ENCODE results near the gene DHRS12.
A peak's percentile ranks its signal among the peaks of the same experiment; 100 is the strongest.

DHRS12 gene

DNA sequence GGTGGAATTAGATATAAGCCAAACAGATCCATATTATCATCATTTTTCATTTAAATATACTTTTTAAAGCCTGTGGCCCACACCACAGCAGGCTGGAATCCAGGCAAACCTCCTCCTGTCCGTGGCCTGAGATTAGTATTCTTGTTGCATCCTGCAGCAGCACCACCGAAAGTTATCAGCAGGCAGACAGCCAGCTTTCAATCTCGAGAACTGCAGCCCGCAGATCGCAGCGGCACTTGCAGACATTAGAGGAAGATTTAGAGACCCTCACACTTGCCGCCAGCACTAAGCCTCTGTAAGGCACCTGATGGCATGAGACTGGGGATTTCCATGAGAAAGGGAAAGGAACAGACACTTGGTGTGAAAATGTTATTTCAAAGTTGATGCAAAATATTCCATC, 7.4 kb downstream of the DHRS12 start:
- no peak overlapping the region for H3K4me3 ChIP-seq (ENCODE audit: control insufficient read depth, low read depth, low read length)
- TF ChIP-seq, protein P1, sequence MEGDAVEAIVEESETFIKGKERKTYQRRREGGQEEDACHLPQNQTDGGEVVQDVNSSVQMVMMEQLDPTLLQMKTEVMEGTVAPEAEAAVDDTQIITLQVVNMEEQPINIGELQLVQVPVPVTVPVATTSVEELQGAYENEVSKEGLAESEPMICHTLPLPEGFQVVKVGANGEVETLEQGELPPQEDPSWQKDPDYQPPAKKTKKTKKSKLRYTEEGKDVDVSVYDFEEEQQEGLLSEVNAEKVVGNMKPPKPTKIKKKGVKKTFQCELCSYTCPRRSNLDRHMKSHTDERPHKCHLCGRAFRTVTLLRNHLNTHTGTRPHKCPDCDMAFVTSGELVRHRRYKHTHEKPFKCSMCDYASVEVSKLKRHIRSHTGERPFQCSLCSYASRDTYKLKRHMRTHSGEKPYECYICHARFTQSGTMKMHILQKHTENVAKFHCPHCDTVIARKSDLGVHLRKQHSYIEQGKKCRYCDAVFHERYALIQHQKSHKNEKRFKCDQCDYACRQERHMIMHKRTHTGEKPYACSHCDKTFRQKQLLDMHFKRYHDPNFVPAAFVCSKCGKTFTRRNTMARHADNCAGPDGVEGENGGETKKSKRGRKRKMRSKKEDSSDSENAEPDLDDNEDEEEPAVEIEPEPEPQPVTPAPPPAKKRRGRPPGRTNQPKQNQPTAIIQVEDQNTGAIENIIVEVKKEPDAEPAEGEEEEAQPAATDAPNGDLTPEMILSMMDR (conservative IDR thresholded peaks at IDR 0.05; ENCODE audit: control insufficient read depth, insufficient read depth, low read depth, low read length), result no peak
- DNase-seq (ENCODE audit: low read depth), result no peak

DNA sequence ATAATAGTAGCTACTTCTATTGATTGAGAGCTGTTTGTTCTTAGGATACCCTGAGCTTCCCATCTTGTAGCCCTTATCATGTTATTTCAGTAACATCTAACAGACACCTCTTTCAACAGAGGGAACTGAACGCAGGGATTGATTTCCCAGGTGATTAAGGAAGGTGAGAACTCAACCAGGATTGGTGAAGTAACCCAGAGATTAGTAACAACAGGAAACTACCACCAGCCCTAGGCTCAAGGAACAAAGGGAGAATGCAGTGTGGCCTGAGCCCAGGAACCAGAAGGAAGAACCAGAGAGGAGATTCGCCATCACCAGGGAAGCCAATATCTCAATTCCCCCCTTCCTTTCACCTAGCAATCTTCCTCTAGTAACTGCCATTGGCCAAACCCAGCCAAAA, 8.5 kb downstream of the DHRS12 start:
- TF ChIP-seq, protein P1 (conservative IDR thresholded peaks at IDR 0.05; ENCODE audit: control insufficient read depth, insufficient read depth, low read depth, low read length), result no peak
- no peak for DNase-seq (ENCODE audit: low read depth)
- H3K4me3 ChIP-seq (ENCODE audit: control insufficient read depth, low read depth, low read length), result no peak overlapping the region

DNA sequence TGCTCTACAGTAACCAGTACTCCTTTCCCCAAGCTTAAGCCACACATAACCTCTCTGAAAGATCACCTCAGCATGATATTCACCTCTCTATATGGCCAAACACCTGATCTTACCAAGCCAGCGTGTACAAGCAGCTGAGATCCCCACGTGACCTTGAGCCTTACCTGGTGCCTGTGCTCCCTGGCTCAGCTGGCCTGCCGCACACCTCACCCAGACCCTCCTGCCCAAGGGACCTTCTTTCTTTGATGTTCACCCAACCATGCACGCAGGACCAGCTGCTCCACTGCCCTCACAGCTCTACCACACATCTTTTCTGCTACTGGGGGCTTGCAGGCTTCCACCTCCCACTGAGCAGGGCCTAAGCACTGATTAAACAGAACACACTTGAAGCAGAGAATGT, 9.0 kb downstream of the DHRS12 start:
- no peak for DNase-seq (ENCODE audit: low read depth)
- no peak overlapping the region for H3K4me3 ChIP-seq (ENCODE audit: control insufficient read depth, low read depth, low read length)
- TF ChIP-seq, protein P1 (conservative IDR thresholded peaks at IDR 0.05; ENCODE audit: control insufficient read depth, insufficient read depth, low read depth, low read length), result no peak

DNA sequence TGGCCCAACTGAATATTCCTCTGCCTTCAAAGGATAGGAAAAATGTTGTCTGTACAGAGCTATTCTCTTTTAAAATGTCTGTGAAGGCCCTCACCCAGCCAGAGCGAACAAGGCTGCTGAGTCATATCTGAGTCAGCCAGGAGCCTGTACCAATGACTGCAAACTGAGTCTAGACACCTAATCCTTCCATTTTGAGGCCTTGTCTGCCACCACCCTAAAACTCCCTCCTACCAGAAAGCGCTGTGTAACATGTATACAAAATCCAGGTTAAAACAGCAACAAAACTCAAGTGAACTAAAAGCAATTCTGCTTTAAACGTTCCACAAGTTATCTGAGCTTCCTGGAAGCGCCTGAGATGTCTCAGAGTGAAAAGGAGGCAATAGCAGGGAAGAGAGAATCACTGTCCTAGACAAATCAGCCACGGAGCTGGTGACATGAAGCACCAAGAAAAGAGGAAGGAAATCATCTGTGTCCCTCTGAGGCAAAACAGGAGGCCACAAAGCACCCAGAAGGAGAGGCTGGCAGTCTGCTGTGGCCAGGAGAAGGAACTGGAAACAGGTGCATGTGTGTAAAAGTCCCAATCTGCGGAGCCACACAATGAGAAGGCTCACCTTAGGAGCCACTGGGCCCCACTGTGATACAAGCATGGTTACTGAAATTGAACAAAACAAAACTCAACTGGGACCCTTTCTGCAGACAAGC, 10.2 kb downstream of the DHRS12 start:
- no peak overlapping the region for H3K4me3 ChIP-seq (ENCODE audit: control insufficient read depth, low read depth, low read length)
- TF ChIP-seq, protein P1 (conservative IDR thresholded peaks at IDR 0.05; ENCODE audit: control insufficient read depth, insufficient read depth, low read depth, low read length), result no peak
- DNase-seq (ENCODE audit: low read depth), result peak; percentile 85

DNA sequence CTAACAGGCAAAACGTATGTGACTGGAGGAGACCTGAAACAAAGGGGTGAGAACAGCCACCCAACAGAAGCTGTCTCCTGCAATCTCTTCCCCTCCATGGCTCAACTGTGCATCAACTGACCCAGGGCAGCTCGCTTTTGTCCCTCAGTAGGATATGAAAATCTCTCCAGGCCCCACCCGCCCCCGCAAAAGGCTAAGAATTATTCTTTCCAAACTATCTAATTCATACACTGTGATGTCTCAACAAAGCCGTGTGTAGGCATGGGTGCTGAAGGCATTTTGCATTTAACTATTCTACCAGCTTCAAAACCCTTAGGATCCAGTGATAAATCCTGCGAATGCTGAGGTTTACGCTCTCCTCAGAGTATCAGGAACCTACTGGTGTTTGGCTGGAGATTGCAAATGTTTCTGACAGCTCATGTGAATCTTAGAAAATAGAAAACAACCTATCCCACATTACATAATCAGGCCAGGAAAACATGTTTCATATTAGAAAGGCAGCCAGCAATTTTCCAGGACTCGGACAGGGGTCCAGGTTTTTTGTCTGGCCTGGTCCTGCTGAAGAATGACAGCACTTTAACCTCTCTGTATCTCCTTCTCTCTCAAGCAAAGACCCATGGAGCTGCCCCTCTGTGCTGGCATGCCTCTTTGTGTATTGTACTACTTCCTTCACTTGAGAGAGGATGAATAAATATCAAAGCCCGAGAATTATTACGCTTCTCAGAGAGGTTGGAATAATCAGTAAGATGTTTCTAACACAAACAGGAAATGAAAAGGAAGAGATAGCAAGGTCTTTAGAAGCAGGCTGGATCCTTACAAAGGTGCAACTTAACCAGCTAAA, 17.3 kb downstream of the DHRS12 start:
- no peak overlapping the region for H3K4me3 ChIP-seq (ENCODE audit: control insufficient read depth, low read depth, low read length)
- TF ChIP-seq, protein P1 (conservative IDR thresholded peaks at IDR 0.05; ENCODE audit: control insufficient read depth, insufficient read depth, low read depth, low read length), result no peak

DNA sequence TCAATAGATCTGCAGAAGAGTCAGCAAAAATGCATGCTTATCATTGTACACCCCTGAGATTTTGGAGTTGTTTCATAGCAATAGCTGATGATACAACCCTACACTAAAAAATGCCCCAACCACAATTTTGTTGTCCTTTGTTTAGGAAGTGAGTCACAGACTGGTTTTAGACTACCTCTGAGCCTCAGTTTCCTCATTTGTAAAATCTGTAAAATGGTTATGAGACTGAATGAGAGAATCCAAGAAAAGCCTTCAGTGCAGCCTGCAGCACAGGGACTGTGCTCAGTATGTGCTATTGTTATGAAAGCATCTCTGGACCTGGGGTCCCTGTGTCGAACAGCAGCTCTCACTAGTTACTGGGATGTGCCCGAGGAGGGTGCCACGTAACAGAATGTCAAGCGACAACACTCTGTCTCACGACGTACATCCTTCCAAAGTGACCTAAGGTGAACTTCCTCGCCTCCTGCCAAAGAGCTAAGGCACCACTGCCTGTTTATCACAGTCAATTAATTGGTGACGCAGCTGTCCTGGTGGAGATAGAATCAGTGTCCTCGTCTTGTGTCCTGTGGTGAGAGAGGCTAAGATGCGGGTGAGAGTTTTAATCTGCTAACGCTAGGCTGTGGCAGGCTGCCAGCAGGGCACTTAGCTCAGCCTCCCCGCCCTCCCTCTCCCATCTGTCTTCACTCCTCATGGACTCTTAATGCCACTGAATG, 18.1 kb downstream of the DHRS12 start:
- TF ChIP-seq, protein P1 (conservative IDR thresholded peaks at IDR 0.05; ENCODE audit: control insufficient read depth, insufficient read depth, low read depth, low read length), result no peak
- DNase-seq (ENCODE audit: low read depth), result peak; percentile 75
- H3K4me3 ChIP-seq (ENCODE audit: control insufficient read depth, low read depth, low read length), result no peak overlapping the region

More for the DNA sequence above, 17.3 kb downstream of the DHRS12 start:
- DNase-seq (ENCODE audit: low read depth), result no peak
